WTC11 (cell line): ENCODE measurements around the gene HAUS5. TPM values are rescaled to one million over a fixed set of nuclear protein-coding genes. Genes with fewer than 3 reads are reported as not detected.
"Not testable (repeated sequence)": the region's sequence is repeated elsewhere in the genome, so short reads cannot be mapped to it uniquely, and the experiment has no call there.

ENCODE experiments used
- ATAC-seq: fragments of 200-7000 bp; cut with Tn5 transposase; 2 replicates; pipeline ENCODE4 v1.10.0; 2021; ENCODE audit warnings: mild to moderate bottlenecking, moderate library complexity
- CTCF ChIA-PET: fragments of 300-600 bp; sonication (Branson Sonifier 250); formaldehyde crosslinking; loops from one replicate; lab custom pipeline; 2021; ENCODE audit warnings: antibody characterized with exemption; lab: Charles Lee
- POLR2A ChIA-PET: fragments of 350-600 bp; sonication (Branson Sonifier 250); formaldehyde crosslinking; loops from one replicate; lab custom pipeline; 2021; ENCODE audit warnings: antibody characterized with exemption; lab: Charles Lee
- DNase-seq: peaks from one replicate; pipeline ENCODE4 v3.0.0; 2021; ENCODE audit warnings: low spot score
- H3K27ac Mint-ChIP-seq: 2 replicates; pipeline ENCODE4 v1.8.0; 2021; ENCODE audit warnings: mixed read lengths
- H3K27me3 Mint-ChIP-seq: 2 replicates; pipeline ENCODE4 v1.8.0; 2021; ENCODE audit warnings: low read depth, mild to moderate bottlenecking, moderate library complexity, mixed read lengths
- H3K36me3 Mint-ChIP-seq: 2 replicates; pipeline ENCODE4 v1.8.0; 2021; ENCODE audit warnings: mixed read lengths
- H3K4me1 Mint-ChIP-seq: 2 replicates; pipeline ENCODE4 v1.8.0; 2022; ENCODE audit warnings: mixed read lengths
- H3K4me3 Mint-ChIP-seq: 2 replicates; pipeline ENCODE4 v1.8.0; 2021; ENCODE audit warnings: mild to moderate bottlenecking, moderate library complexity, mixed read lengths
- H3K9me3 Mint-ChIP-seq: 2 replicates; pipeline ENCODE4 v1.8.0; 2021; ENCODE audit warnings: mixed read lengths
- AFF4 ChIP-seq: sonication (generic); formaldehyde crosslinking; IDR thresholded peaks from 2 replicates; pipeline ENCODE4 v1.8.1; 2023; ENCODE audit warnings: mild to moderate bottlenecking, missing genetic modification reagents, borderline replicate concordance
- CREB1 ChIP-seq: sonication (generic); formaldehyde crosslinking; IDR thresholded peaks from 2 replicates; pipeline ENCODE4 v1.8.0; 2023; ENCODE audit warnings: mild to moderate bottlenecking, missing genetic modification reagents
- CREM ChIP-seq: sonication (generic); formaldehyde crosslinking; IDR thresholded peaks from 2 replicates; pipeline ENCODE4 v1.8.1; 2022; ENCODE audit warnings: mild to moderate bottlenecking, missing genetic modification reagents, moderate library complexity
- MAX ChIP-seq: sonication (generic); formaldehyde crosslinking; IDR thresholded peaks from 2 replicates; pipeline ENCODE4 v1.8.0; 2022; ENCODE audit warnings: mild to moderate bottlenecking, missing genetic modification reagents
- MXD4 ChIP-seq: fragments of 250-450 bp; sonication (Bioruptor Pico); IDR thresholded peaks from 2 replicates; pipeline ENCODE4 v1.8.0; 2021; ENCODE audit warnings: mild to moderate bottlenecking, moderate library complexity, borderline replicate concordance
- NFYB ChIP-seq: sonication (generic); formaldehyde crosslinking; conservative IDR thresholded peaks from 2 replicates; pipeline ENCODE4 v1.8.0; 2022; ENCODE audit warnings: low read depth, missing genetic modification reagents
- NR3C1 ChIP-seq: sonication (generic); formaldehyde crosslinking; conservative IDR thresholded peaks from 2 replicates; pipeline ENCODE4 v1.8.1; 2023; ENCODE audit warnings: low read depth, mild to moderate bottlenecking, missing genetic modification reagents
- OVOL2 ChIP-seq: fragments of 250-450 bp; sonication (Bioruptor Pico); IDR thresholded peaks from 2 replicates; pipeline ENCODE4 v1.9.0; 2021; ENCODE audit warnings: mild to moderate bottlenecking, borderline replicate concordance
- SP1 ChIP-seq: sonication (generic); formaldehyde crosslinking; conservative IDR thresholded peaks from 2 replicates; pipeline ENCODE4 v1.8.1; 2022; ENCODE audit warnings: missing genetic modification reagents
- ZNF671 ChIP-seq: fragments of 250-450 bp; sonication (Bioruptor Pico); IDR thresholded peaks from 2 replicates; pipeline ENCODE4 v1.8.0; 2021; ENCODE audit warnings: mild to moderate bottlenecking
- total RNA-seq: library from RNA; stranded (reverse); gene quantifications from 3 replicates; pipeline ENCODE4 v1.2.3, GENCODE V29; 2021
- TF ChIP-seq, protein P1 (sequence below): sonication (generic); formaldehyde crosslinking; conservative IDR thresholded peaks from 2 replicates; pipeline ENCODE4 v1.8.1; 2022; ENCODE audit warnings: mild to moderate bottlenecking, missing genetic modification reagents
- TF ChIP-seq, protein P2 (sequence below): fragments of 250-450 bp; sonication (Bioruptor Pico); IDR thresholded peaks from 2 replicates; pipeline ENCODE4 v1.9.0; 2021; ENCODE audit warnings: mild to moderate bottlenecking
- TF ChIP-seq, protein P3 (sequence below): sonication (generic); formaldehyde crosslinking; IDR thresholded peaks from 2 replicates; pipeline ENCODE4 v1.8.0; 2023; ENCODE audit warnings: missing genetic modification reagents

Gene HAUS5
- total RNA-seq, 1 experiment from 2014 or later = 25.4 TPM

- TF ChIP-seq AFF4 (CRISPR knock-in tag) = no peak
- no peak for TF ChIP-seq OVOL2 (CRISPR knock-in tag)
- no peak for TF ChIP-seq MAX (CRISPR knock-in tag)
- no peak for TF ChIP-seq MXD4
These were observed 16.6 kb upstream of the HAUS5 start (continued) for GRCh38 chr19:35595928-35596327.

- CTCF ChIA-PET = interaction anchor here (1.2 kb wide), 1 partner anchor 16 kb away, joined by 3 read pairs; the partner anchor contains the start of gene HAUS5
- peak; percentile 85 for ATAC-seq
- Mint-ChIP-seq H3K27ac (no peak overlapping the region), H3K4me3 (no peak overlapping the region), H3K4me1 (no peaks in the 10 kb centered on the region), H3K9me3 (peaks cover 7% of the 10 kb centered on the region), H3K36me3 (no peaks in the 10 kb centered on the region), H3K27me3 (peaks cover 30% of the 10 kb centered on the region)
- TF ChIP-seq CREB1 (no peak), NFYB (CRISPR knock-in tag) (peak; percentile 57; the same call in 1 of the 2 replicates)
- POLR2A ChIA-PET = no interaction called here
- no peak for DNase-seq
These were observed 16.1 kb upstream of the HAUS5 start for GRCh38 chr19:35596366-35596999.

GRCh38 chr19:35601971-35602370 is 10.6 kb upstream of the HAUS5 start:
- DNase-seq (no peak), ATAC-seq (no peak)
- TF ChIP-seq, protein P1, sequence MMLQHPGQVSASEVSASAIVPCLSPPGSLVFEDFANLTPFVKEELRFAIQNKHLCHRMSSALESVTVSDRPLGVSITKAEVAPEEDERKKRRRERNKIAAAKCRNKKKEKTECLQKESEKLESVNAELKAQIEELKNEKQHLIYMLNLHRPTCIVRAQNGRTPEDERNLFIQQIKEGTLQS (CRISPR knock-in tag) = no peak
- TF ChIP-seq NR3C1 (CRISPR knock-in tag) (no peak), CREM (no peak), SP1 (no peak), ZNF671 (CRISPR knock-in tag) (no peak)
- TF ChIP-seq, protein P2, sequence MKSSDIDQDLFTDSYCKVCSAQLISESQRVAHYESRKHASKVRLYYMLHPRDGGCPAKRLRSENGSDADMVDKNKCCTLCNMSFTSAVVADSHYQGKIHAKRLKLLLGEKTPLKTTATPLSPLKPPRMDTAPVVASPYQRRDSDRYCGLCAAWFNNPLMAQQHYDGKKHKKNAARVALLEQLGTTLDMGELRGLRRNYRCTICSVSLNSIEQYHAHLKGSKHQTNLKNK = no peak
- TF ChIP-seq, protein P3, sequence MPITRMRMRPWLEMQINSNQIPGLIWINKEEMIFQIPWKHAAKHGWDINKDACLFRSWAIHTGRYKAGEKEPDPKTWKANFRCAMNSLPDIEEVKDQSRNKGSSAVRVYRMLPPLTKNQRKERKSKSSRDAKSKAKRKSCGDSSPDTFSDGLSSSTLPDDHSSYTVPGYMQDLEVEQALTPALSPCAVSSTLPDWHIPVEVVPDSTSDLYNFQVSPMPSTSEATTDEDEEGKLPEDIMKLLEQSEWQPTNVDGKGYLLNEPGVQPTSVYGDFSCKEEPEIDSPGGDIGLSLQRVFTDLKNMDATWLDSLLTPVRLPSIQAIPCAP (CRISPR knock-in tag) = no peak
- CTCF ChIA-PET = interaction anchor here (1.8 to 2.2 kb wide), 2 partner anchors 9 to 44 kb away, joined by 8 read pairs; no protein-coding TSS in a partner anchor
- H3K4me3 Mint-ChIP-seq = no peak overlapping the region
- H3K36me3 Mint-ChIP-seq = peaks cover under 1% of the 10 kb centered on the region; the same call in 1 of the 2 replicates
- H3K27ac Mint-ChIP-seq = no peak overlapping the region
- peaks cover 36% of the 10 kb centered on the region for H3K27me3 Mint-ChIP-seq
- H3K9me3 Mint-ChIP-seq = peaks cover 11% of the 10 kb centered on the region
- H3K4me1 Mint-ChIP-seq = peaks cover 3% of the 10 kb centered on the region; the same call in 1 of the 2 replicates
- POLR2A ChIA-PET = no interaction called here

GRCh38 chr19:35604436-35604835 is 8.1 kb upstream of the HAUS5 start:
- H3K4me3 Mint-ChIP-seq, ATAC-seq, H3K4me1 Mint-ChIP-seq, DNase-seq: not testable (repeated sequence)
- H3K27me3 Mint-ChIP-seq = peaks cover 33% of the 10 kb centered on the region
- peaks cover 15% of the 10 kb centered on the region for H3K36me3 Mint-ChIP-seq
- CTCF ChIA-PET = interaction anchor here (0.9 to 1.2 kb wide), 2 partner anchors 12 to 94 kb away, joined by 3 read pairs; no protein-coding TSS in a partner anchor
- H3K9me3 Mint-ChIP-seq = peaks cover 26% of the 10 kb centered on the region
- POLR2A ChIA-PET = interaction anchor here (1.1 kb wide), 1 partner anchor 13 kb away, joined by 3 read pairs; no protein-coding TSS in a partner anchor
- 0 out of 2 replicates have a peak overlapping the region, but pooled peaks have one; percentile 14 for H3K27ac Mint-ChIP-seq

- H3K4me1 Mint-ChIP-seq, CTCF ChIA-PET, H3K27ac Mint-ChIP-seq, DNase-seq, H3K4me3 Mint-ChIP-seq, ATAC-seq, POLR2A ChIA-PET: not testable (repeated sequence)
- Mint-ChIP-seq H3K27me3 (peaks cover 42% of the 10 kb centered on the region), H3K9me3 (peaks cover 26% of the 10 kb centered on the region), H3K36me3 (peaks cover 15% of the 10 kb centered on the region)
These were observed 5.4 kb upstream of the HAUS5 start for GRCh38 chr19:35607170-35607569.
